Measurements from ENCODE around the gene B3GLCT. TPM values are rescaled to one million over a fixed set of nuclear protein-coding genes. Genes with fewer than 3 reads are reported as not detected.

The B3GLCT gene
- total and polyA plus RNA-seq, 3 experiments from 2014 or later, result 5.2 to 10.4 (median 5.6) TPM

DNA sequence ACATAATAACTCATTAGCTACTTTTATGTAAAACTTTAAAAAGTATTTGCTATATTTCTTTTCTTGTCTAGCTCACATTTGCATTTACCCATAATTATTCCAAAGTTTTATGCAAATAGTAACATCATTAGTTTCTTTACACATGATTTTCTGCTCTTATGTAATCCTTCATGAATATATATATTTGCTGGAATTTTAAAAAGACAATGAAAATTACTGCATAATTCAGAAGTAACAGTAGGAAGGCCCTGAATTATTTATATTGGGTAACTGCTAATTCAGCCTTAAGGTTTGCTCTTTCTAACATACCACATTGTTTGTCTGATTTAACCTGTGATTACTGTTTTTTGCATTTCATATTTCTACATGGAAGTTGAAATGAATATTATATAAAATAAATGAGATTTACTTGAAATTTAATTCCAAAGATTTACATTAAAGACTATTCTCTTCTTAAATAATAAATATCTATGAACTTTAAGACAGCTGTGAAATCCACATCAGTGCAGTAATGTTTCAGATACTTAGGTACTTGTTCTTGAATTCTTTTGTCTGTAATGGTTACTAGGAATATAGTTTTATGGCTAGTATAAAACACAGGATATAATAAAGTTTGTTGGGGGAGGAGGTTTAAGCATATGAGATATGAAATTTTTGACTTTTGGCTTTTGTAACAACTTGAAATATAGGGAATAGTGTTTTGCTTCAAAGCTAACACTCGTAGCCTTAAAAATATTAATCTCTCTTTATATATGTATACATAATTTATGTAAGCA, 46.0 kb downstream of the B3GLCT start:
- H3K36me3 ChIP-seq (ENCODE audit: insufficient read depth, low read length), result no peaks in the 10 kb centered on the region
- Mint-ChIP-seq H3K27me3 (no peaks in the 10 kb centered on the region), H3K4me1 (peaks cover 0 to under 1% (median 0%) of the 10 kb centered on the region in 3 donors), H3K27ac (no peak overlapping the region), H3K36me3 (peaks cover 6 to 20% (median 13%) of the 10 kb centered on the region in 3 donors), H3K9me3 (no peaks in the 10 kb centered on the region), H3K4me3 (no peak overlapping the region)
- H3K27me3 ChIP-seq (ENCODE audit: insufficient read depth, low read length, poor library complexity, severe bottlenecking), result no peaks in the 10 kb centered on the region
- H3K4me1 ChIP-seq (ENCODE audit: insufficient read depth, low read length), result no peaks in the 10 kb centered on the region
- no peak for DNase-seq
- H3K27ac ChIP-seq (ENCODE audit: low read depth, low read length), result no peak overlapping the region
- ChIA-PET POLR2A (no interaction called here), CTCF (no interaction called here)
- no peaks in the 10 kb centered on the region for H3K9me3 ChIP-seq (ENCODE audit: low read length)
- H3K4me3 ChIP-seq (ENCODE audit: low read length), result no peak overlapping the region

DNA sequence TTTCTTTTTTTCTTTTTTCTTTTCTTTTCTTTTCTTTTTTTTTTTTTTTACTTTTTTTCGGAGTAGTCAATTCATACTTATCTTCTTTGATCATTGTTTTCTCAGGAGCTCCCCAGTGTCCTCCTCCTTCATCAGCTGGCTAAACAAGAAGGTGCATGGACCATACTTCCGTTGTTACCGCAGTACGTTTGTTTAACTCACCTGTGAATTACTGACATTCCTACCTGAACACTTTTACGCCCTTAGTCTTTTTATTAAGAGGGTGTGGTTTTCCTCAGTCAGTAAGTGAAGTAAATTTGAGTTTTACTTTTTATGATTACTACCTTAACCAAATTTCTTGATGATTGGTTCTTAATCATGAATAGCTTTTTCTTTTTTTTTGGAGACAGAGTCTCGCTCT, 47.1 kb downstream of the B3GLCT start:
- Histone ChIP-seq H3K27me3 (ENCODE audit: insufficient read depth, low read length, poor library complexity, severe bottlenecking) (no peaks in the 10 kb centered on the region), H3K9me3 (ENCODE audit: low read length) (no peaks in the 10 kb centered on the region), H3K36me3 (ENCODE audit: insufficient read depth, low read length) (no peaks in the 10 kb centered on the region), H3K4me1 (ENCODE audit: insufficient read depth, low read length) (no peaks in the 10 kb centered on the region), H3K27ac (ENCODE audit: low read depth, low read length) (no peak overlapping the region), H3K4me3 (ENCODE audit: low read length) (no peak overlapping the region)
- CTCF ChIA-PET, result no interaction called here
- Mint-ChIP-seq H3K4me3 (no peak overlapping the region), H3K36me3 (peaks cover 10 to 27% (median 24%) of the 10 kb centered on the region in 3 donors), H3K4me1 (peaks cover 0 to 4% (median 3%) of the 10 kb centered on the region in 3 donors), H3K9me3 (peaks cover 0 to 5% (median 2%) of the 10 kb centered on the region in 5 donors), H3K27ac (no peak overlapping the region), H3K27me3 (peaks cover 0 to 3% of the 10 kb centered on the region in 2 donors)
- DNase-seq, result no peak
- POLR2A ChIA-PET, result no interaction called here

GRCh38 chr13:31248361-31248760, 48.6 kb downstream of the B3GLCT start:
- Histone ChIP-seq H3K4me1 (ENCODE audit: insufficient read depth, low read length) (no peaks in the 10 kb centered on the region), H3K36me3 (ENCODE audit: insufficient read depth, low read length) (no peaks in the 10 kb centered on the region), H3K9me3 (ENCODE audit: low read length) (no peaks in the 10 kb centered on the region), H3K27me3 (ENCODE audit: insufficient read depth, low read length, poor library complexity, severe bottlenecking) (no peaks in the 10 kb centered on the region), H3K27ac (ENCODE audit: low read depth, low read length) (no peak overlapping the region), H3K4me3 (ENCODE audit: low read length) (no peak overlapping the region)
- H3K9me3 Mint-ChIP-seq, result peaks cover 0 to 15% (median 10%) of the 10 kb centered on the region in 5 donors
- CTCF ChIA-PET, result no interaction called here
- DNase-seq, result no peak
- H3K27ac Mint-ChIP-seq, result peak overlapping the region in 1 of 8 donors; percentile 50
- H3K36me3 Mint-ChIP-seq, result peaks cover 10 to 33% (median 29%) of the 10 kb centered on the region in 3 donors
- peaks cover 0 to 6% of the 10 kb centered on the region in 2 donors for H3K27me3 Mint-ChIP-seq
- H3K4me1 Mint-ChIP-seq, result peaks cover 0 to 4% (median 3%) of the 10 kb centered on the region in 3 donors
- POLR2A ChIA-PET, result no interaction called here
- H3K4me3 Mint-ChIP-seq, result no peak overlapping the region

DNA sequence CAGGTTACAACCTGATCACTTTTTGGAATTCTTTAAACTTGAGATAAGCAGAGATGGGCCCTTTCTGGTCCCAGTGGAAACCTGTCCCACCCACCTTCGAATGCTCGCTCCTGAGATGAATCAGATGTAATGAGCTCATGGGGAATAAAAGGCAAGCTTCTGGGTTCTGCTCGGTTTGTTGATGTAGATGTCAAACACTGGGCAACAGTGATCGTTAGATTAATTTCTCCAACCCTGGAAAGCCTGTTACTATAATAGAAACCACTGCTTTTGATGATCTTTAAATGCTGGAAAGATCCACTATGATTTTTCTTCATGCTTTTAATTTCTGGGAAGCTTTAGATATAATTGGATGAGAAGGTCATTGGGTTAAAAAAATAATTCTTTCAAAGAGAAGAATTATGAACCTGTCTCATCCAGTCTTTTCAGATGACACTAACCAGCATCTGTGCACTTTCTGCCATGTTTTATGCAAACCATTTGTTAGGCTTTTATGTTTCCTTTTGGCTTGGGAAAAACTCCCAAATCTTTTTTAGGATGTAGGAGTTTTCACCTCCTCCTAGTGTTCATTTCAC, 49.3 kb downstream of the B3GLCT start:
- H3K27ac ChIP-seq (ENCODE audit: low read depth, low read length), result no peak overlapping the region
- no peak overlapping the region for H3K4me3 Mint-ChIP-seq
- no peaks in the 10 kb centered on the region for H3K36me3 ChIP-seq (ENCODE audit: insufficient read depth, low read length)
- peaks cover 0 to 6% of the 10 kb centered on the region in 2 donors for H3K27me3 Mint-ChIP-seq
- ChIA-PET CTCF (no interaction called here), POLR2A (no interaction called here)
- peaks cover 0 to 4% (median 3%) of the 10 kb centered on the region in 3 donors for H3K4me1 Mint-ChIP-seq
- H3K4me1 ChIP-seq (ENCODE audit: insufficient read depth, low read length), result no peaks in the 10 kb centered on the region
- no peak overlapping the region for H3K27ac Mint-ChIP-seq
- DNase-seq, result no peak
- no peaks in the 10 kb centered on the region for H3K9me3 ChIP-seq (ENCODE audit: low read length)
- no peak overlapping the region for H3K4me3 ChIP-seq (ENCODE audit: low read length)
- no peaks in the 10 kb centered on the region for H3K27me3 ChIP-seq (ENCODE audit: insufficient read depth, low read length, poor library complexity, severe bottlenecking)
- peaks cover 0 to 20% (median 15%) of the 10 kb centered on the region in 5 donors for H3K9me3 Mint-ChIP-seq
- peaks cover 10 to 37% (median 29%) of the 10 kb centered on the region in 3 donors for H3K36me3 Mint-ChIP-seq

DNA sequence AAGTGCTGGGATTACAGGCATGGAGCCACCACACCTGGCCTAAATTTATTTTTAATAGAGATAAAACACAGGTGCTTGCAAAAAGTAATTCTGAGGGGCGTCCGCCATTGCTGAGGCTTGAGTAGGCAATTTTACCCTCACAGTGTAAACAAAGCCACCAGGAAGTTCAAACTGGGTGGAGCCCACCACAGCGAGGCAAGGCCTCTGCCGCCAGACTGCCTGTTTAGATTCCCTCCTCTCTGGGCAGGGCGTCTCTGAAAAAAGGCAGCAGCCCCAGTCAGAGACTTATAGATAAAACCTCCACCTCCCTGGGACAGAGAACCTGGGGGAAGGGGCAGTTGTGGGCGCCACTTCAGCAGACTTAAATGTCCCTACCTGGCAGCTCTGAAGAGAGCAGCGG, 50.7 kb downstream of the B3GLCT start:
- ChIA-PET POLR2A (no interaction called here), CTCF (no interaction called here)
- no peaks in the 10 kb centered on the region for H3K27me3 ChIP-seq (ENCODE audit: insufficient read depth, low read length, poor library complexity, severe bottlenecking)
- peaks cover 10 to 42% (median 29%) of the 10 kb centered on the region in 3 donors for H3K36me3 Mint-ChIP-seq
- H3K4me3 ChIP-seq (ENCODE audit: low read length), result no peak overlapping the region
- peaks cover 0 to 28% (median 20%) of the 10 kb centered on the region in 5 donors for H3K9me3 Mint-ChIP-seq
- H3K36me3 ChIP-seq (ENCODE audit: insufficient read depth, low read length), result no peaks in the 10 kb centered on the region
- DNase-seq, result no peak
- no peak overlapping the region for H3K4me3 Mint-ChIP-seq
- H3K9me3 ChIP-seq (ENCODE audit: low read length), result no peaks in the 10 kb centered on the region
- H3K27ac ChIP-seq (ENCODE audit: low read depth, low read length), result no peak overlapping the region
- H3K4me1 ChIP-seq (ENCODE audit: insufficient read depth, low read length), result no peaks in the 10 kb centered on the region
- H3K27ac Mint-ChIP-seq, result no peak overlapping the region
- peaks cover 0 to 4% (median 3%) of the 10 kb centered on the region in 3 donors for H3K4me1 Mint-ChIP-seq
- H3K27me3 Mint-ChIP-seq, result peaks cover 0 to 6% of the 10 kb centered on the region in 2 donors

- Mint-ChIP-seq H3K27ac (no peak overlapping the region), H3K4me3 (no peak overlapping the region), H3K36me3 (peaks cover 18 to 32% (median 29%) of the 10 kb centered on the region in 3 donors), H3K4me1 (no peaks in the 10 kb centered on the region), H3K27me3 (no peaks in the 10 kb centered on the region), H3K9me3 (peaks cover 0 to 5% (median 2%) of the 10 kb centered on the region in 5 donors)
- Histone ChIP-seq H3K4me1 (ENCODE audit: insufficient read depth, low read length) (no peaks in the 10 kb centered on the region), H3K9me3 (ENCODE audit: low read length) (no peaks in the 10 kb centered on the region), H3K4me3 (ENCODE audit: low read length) (no peak overlapping the region), H3K27ac (ENCODE audit: low read depth, low read length) (no peak overlapping the region), H3K27me3 (ENCODE audit: insufficient read depth, low read length, poor library complexity, severe bottlenecking) (no peaks in the 10 kb centered on the region), H3K36me3 (ENCODE audit: insufficient read depth, low read length) (no peaks in the 10 kb centered on the region)
- POLR2A ChIA-PET, result no interaction called here
- DNase-seq, result no peak
- CTCF ChIA-PET, result no interaction called here
Measured at GRCh38 chr13:31261241-31261640, 61.5 kb downstream of the B3GLCT start.

DNA sequence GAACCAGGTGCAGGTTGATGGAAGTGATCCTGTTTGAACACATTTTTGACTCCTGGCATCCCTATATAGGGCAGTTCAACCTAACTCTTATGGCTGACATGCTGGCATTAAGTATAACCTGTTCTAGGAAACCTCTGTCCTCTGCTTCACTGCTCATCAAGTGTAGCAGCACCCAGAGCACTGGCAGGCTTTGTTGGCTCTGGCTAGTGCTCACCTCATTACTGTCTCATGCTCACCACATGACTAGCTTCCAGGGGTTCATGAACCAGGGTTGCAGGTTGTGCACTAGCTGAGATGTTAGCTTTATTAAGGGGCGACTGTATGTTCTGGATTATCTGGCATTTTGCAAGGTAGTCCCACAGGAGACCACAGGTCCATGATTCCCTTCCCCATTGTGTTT, 63.6 kb downstream of the B3GLCT start:
- no peaks in the 10 kb centered on the region for H3K27me3 Mint-ChIP-seq
- Histone ChIP-seq H3K27me3 (ENCODE audit: insufficient read depth, low read length, poor library complexity, severe bottlenecking) (no peaks in the 10 kb centered on the region), H3K36me3 (ENCODE audit: insufficient read depth, low read length) (no peaks in the 10 kb centered on the region), H3K4me1 (ENCODE audit: insufficient read depth, low read length) (no peaks in the 10 kb centered on the region), H3K4me3 (ENCODE audit: low read length) (no peak overlapping the region), H3K9me3 (ENCODE audit: low read length) (no peaks in the 10 kb centered on the region), H3K27ac (ENCODE audit: low read depth, low read length) (no peak overlapping the region)
- POLR2A ChIA-PET, result no interaction called here
- no peak for DNase-seq
- H3K9me3 Mint-ChIP-seq, result peaks cover 0 to 1% (median 0%) of the 10 kb centered on the region in 5 donors
- no peak overlapping the region for H3K4me3 Mint-ChIP-seq
- H3K27ac Mint-ChIP-seq, result no peak overlapping the region
- CTCF ChIA-PET, result no interaction called here
- no peaks in the 10 kb centered on the region for H3K4me1 Mint-ChIP-seq
- peaks cover 25 to 34% (median 29%) of the 10 kb centered on the region in 3 donors for H3K36me3 Mint-ChIP-seq

DNA sequence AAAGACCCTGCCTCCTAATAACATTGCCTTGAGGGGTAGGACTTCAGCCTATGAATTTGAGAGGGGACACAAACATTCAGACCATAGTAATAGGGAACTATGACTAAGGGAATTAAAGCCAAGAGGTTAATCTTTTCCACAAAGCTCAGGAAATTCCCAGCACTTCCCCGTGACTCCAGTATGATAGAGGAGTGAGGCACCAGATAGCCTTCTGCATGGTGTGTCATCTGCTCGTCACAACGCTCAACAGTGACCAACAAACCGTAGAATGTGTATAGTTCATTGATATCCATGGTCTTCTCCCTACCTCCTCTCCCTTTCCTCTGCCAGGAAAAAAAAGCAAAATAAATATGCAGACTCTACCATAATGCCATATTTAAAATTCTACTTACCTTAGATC, 64.4 kb downstream of the B3GLCT start:
- no peaks in the 10 kb centered on the region for H3K4me1 Mint-ChIP-seq
- ChIA-PET POLR2A (no interaction called here), CTCF (no interaction called here)
- H3K27me3 ChIP-seq (ENCODE audit: insufficient read depth, low read length, poor library complexity, severe bottlenecking), result no peaks in the 10 kb centered on the region
- no peak overlapping the region for H3K4me3 Mint-ChIP-seq
- H3K36me3 Mint-ChIP-seq, result peaks cover 29 to 39% (median 31%) of the 10 kb centered on the region in 3 donors
- H3K27ac Mint-ChIP-seq, result no peak overlapping the region
- no peak overlapping the region for H3K27ac ChIP-seq (ENCODE audit: low read depth, low read length)
- H3K27me3 Mint-ChIP-seq, result no peaks in the 10 kb centered on the region
- no peaks in the 10 kb centered on the region for H3K4me1 ChIP-seq (ENCODE audit: insufficient read depth, low read length)
- H3K9me3 ChIP-seq (ENCODE audit: low read length), result no peaks in the 10 kb centered on the region
- H3K36me3 ChIP-seq (ENCODE audit: insufficient read depth, low read length), result no peaks in the 10 kb centered on the region
- H3K4me3 ChIP-seq (ENCODE audit: low read length), result no peak overlapping the region
- peaks cover 0 to 1% (median 0%) of the 10 kb centered on the region in 5 donors for H3K9me3 Mint-ChIP-seq
- no peak for DNase-seq
